ENCODE measurements around the gene SP100. TPM values are rescaled to one million over a fixed set of nuclear protein-coding genes. Genes with fewer than 3 reads are reported as not detected.
A peak's percentile ranks its signal among the peaks of the same experiment; 100 is the strongest.
"Not testable (repeated sequence)": the region's sequence is repeated elsewhere in the genome, so short reads cannot be mapped to it uniquely, and the experiment has no call there.

Gene SP100
- total and polyA plus RNA-seq, 5 donors from 2014 or later: 116 to 335 (median 123) TPM

DNA sequence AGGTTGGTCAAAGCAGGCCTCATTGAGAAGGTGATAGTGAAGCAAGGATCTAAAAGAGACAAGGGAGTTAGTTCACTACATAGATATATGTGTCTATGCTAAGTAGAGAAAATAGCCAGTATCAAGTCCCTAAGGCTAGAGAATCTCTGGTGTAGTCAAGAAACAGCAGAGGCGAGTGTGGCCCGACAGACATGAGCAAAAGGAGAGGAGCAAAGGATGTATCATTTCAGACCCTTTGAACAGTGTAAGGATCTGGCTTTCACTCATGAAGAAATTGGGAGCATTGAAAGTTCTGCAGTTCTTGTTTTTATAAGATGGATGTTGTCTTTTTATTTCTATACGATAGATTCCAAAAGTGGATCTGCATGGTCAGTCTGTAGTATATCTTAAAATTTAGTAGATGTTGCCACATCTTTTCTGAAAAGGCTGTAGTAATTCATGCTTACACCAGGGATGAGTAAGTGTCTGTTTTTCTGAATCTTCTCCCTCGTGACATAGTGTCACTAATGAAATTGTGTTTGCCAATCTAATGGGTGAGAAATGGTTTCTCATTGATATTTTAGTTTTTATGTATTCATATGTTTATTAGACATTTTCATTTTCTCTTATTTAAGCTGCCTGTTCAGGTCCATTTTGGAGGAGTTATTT lies 18.8 kb downstream of the SP100 start:
- H3K27me3 Mint-ChIP-seq: no peaks in the 10 kb centered on the region
- no peak for DNase-seq
- peaks cover 43 to 75% (median 58%) of the 10 kb centered on the region in 4 donors for H3K4me1 Mint-ChIP-seq

DNA sequence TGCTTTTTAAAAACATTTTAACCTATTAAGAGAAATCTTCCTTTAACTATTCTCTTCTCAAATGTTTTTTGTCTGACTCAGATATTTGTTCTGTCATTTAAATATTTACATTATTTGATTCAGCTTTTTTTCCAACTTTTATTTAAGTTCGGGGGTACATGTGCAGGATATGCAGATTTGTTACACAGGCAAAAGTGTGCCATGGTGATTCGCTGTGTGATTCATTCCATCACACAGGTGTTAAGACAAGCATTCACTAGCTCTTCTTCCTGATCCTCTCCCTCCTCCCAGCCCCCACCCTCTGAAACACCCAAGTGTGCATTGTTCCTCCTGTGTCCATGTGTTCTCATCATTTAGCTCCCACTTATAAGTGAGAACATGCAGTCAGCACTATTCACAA lies 19.4 kb downstream of the SP100 start:
- H3K4me3 ChIP-seq (ENCODE audit: low read depth, low read length): no peak overlapping the region
- H3K9me3 ChIP-seq (ENCODE audit: control insufficient read depth in 2 of 2, low read length in 2 of 2): peaks cover 8 to 22% of the 10 kb centered on the region in 2 experiments
- H3K4me1 ChIP-seq (ENCODE audit: control insufficient read depth, insufficient read depth, low read length, poor library complexity, severe bottlenecking): peaks cover 33% of the 10 kb centered on the region
- peak overlapping the region; percentile 43 for H3K27ac ChIP-seq (ENCODE audit: insufficient read depth, low read length, poor library complexity, severe bottlenecking)
- H3K27me3 ChIP-seq (ENCODE audit: control insufficient read depth, insufficient read depth, low read length): no peaks in the 10 kb centered on the region
- Mint-ChIP-seq H3K27me3 (no peaks in the 10 kb centered on the region), H3K9me3 (peaks cover 0 to 10% (median 8%) of the 10 kb centered on the region in 7 donors), H3K36me3 (peaks cover 53% of the 10 kb centered on the region), H3K4me1 (peaks cover 45 to 72% (median 55%) of the 10 kb centered on the region in 4 donors), H3K4me3 (peak overlapping the region in 1 of 4 donors; percentile 43), H3K27ac (peak overlapping the region in 2 of 3 donors; percentile 45 to 82)
- ATAC-seq (ENCODE audit: low read depth in 2 of 2): no peak
- no peak for DNase-seq
- peaks cover 54% of the 10 kb centered on the region for H3K36me3 ChIP-seq (ENCODE audit: control insufficient read depth, insufficient read depth, low read length)

More for the DNA sequence above, 18.8 kb downstream of the SP100 start:
- peak overlapping the region; percentile 10 to 88 (median 45) for H3K27ac Mint-ChIP-seq
- peaks cover 0 to 10% (median 8%) of the 10 kb centered on the region in 7 donors for H3K9me3 Mint-ChIP-seq
- Histone ChIP-seq H3K4me3 (ENCODE audit: low read depth, low read length) (peak overlapping the region; percentile 35), H3K4me1 (ENCODE audit: control insufficient read depth, insufficient read depth, low read length, poor library complexity, severe bottlenecking) (peaks cover 35% of the 10 kb centered on the region), H3K27ac (ENCODE audit: insufficient read depth, low read length, poor library complexity, severe bottlenecking) (peak overlapping the region; percentile 43), H3K27me3 (ENCODE audit: control insufficient read depth, insufficient read depth, low read length) (no peaks in the 10 kb centered on the region), H3K9me3 (ENCODE audit: control insufficient read depth in 2 of 2, low read length in 2 of 2) (peaks cover 8 to 22% of the 10 kb centered on the region in 2 experiments), H3K36me3 (ENCODE audit: control insufficient read depth, insufficient read depth, low read length) (peaks cover 61% of the 10 kb centered on the region)
- peak in 1 of 2 donors; percentile 16 for ATAC-seq (ENCODE audit: low read depth in 2 of 2)
- peaks cover 58% of the 10 kb centered on the region for H3K36me3 Mint-ChIP-seq
- H3K4me3 Mint-ChIP-seq: peak overlapping the region in 3 of 4 donors; percentile 2 to 39 (median 24)

GRCh38 chr2:230439121-230439520 lies 23.1 kb downstream of the SP100 start:
- H3K27ac Mint-ChIP-seq: peak overlapping the region in 2 of 3 donors; percentile 48 to 86
- not testable (repeated sequence) for ATAC-seq (ENCODE audit: low read depth in 2 of 2); H3K9me3 Mint-ChIP-seq; H3K27me3 Mint-ChIP-seq; H3K27me3 ChIP-seq (ENCODE audit: control insufficient read depth, insufficient read depth, low read length); DNase-seq
- peaks cover 38 to 77% (median 56%) of the 10 kb centered on the region in 4 donors for H3K4me1 Mint-ChIP-seq
- peak overlapping the region; percentile 70 for H3K27ac ChIP-seq (ENCODE audit: insufficient read depth, low read length, poor library complexity, severe bottlenecking)
- peaks cover 6 to 14% of the 10 kb centered on the region in 2 experiments for H3K9me3 ChIP-seq (ENCODE audit: control insufficient read depth in 2 of 2, low read length in 2 of 2)
- H3K4me1 ChIP-seq (ENCODE audit: control insufficient read depth, insufficient read depth, low read length, poor library complexity, severe bottlenecking): peaks cover 48% of the 10 kb centered on the region
- H3K36me3 Mint-ChIP-seq: peaks cover 46% of the 10 kb centered on the region
- H3K36me3 ChIP-seq (ENCODE audit: control insufficient read depth, insufficient read depth, low read length): peaks cover 50% of the 10 kb centered on the region
- peak overlapping the region; percentile 59 for H3K4me3 ChIP-seq (ENCODE audit: low read depth, low read length)
- H3K4me3 Mint-ChIP-seq: peak overlapping the region; percentile 11 to 86 (median 72)

DNA sequence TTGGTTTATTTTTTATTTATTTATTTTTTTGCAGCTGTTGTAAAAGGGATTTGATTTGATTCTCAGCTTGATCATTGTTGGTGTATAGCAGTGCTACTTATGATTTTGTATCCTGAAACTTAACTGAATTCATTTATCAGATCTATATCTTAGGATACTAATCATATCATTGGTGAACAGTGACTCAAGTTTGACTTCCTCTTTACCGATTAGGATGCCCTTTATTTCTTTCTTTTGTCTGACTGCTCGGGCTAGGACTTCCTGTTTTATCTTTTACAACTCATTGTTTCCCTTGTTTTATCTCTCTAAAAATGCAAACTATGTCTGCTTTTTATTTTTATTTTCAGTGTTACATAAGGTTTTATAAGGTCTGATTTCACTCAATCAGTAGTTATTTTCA lies 23.6 kb downstream of the SP100 start:
- H3K27me3 ChIP-seq (ENCODE audit: control insufficient read depth, insufficient read depth, low read length): no peaks in the 10 kb centered on the region
- DNase-seq: peak in 2 of 3 donors; percentile 19 to 59
- Mint-ChIP-seq H3K27me3 (no peaks in the 10 kb centered on the region), H3K36me3 (peaks cover 47% of the 10 kb centered on the region), H3K9me3 (peaks cover 0 to 8% (median 7%) of the 10 kb centered on the region in 7 donors), H3K27ac (peak overlapping the region; percentile 79 to 97 (median 86)), H3K4me3 (peak overlapping the region; percentile 11 to 86 (median 72)), H3K4me1 (peaks cover 36 to 76% (median 55%) of the 10 kb centered on the region in 4 donors)
- H3K27ac ChIP-seq (ENCODE audit: insufficient read depth, low read length, poor library complexity, severe bottlenecking): peak overlapping the region; percentile 70
- H3K4me3 ChIP-seq (ENCODE audit: low read depth, low read length): peak overlapping the region; percentile 59
- H3K9me3 ChIP-seq (ENCODE audit: control insufficient read depth in 2 of 2, low read length in 2 of 2): peaks cover 6 to 14% of the 10 kb centered on the region in 2 experiments
- ATAC-seq (ENCODE audit: low read depth in 2 of 2): peak; percentile 45 to 55
- peaks cover 43% of the 10 kb centered on the region for H3K4me1 ChIP-seq (ENCODE audit: control insufficient read depth, insufficient read depth, low read length, poor library complexity, severe bottlenecking)
- H3K36me3 ChIP-seq (ENCODE audit: control insufficient read depth, insufficient read depth, low read length): peaks cover 55% of the 10 kb centered on the region

DNA sequence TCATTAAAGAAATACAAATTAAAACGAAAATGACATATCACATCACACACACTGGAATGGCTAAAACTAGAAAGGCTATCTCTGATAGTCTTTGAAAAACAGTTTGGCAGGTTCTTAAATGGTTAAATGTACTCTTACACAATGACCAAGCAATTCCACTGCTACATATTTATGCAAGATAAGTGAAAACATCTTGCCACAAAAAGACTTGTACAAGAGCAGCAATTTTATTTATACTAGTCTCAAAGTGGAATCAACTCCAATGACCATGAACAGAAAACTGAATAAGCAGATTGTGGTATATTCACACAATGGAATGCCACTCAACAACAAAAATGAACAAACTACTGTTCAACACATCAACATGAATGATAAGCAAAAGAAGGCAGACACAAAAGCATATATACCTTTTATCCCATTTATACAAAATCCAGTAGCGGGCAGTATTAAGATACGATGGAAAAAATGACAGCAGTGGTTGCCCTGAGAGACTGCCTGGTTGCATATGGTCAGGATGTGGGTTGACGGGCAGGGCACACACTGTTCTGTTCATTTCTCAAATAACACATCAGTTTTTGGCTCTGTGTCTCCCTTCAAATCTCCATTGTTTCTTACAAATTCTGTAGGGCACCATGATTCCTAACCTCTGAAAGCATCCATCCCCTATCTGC lies 25.4 kb downstream of the SP100 start:
- H3K9me3 ChIP-seq (ENCODE audit: control insufficient read depth in 2 of 2, low read length in 2 of 2): peaks cover 5 to 6% of the 10 kb centered on the region in 2 experiments
- peaks cover 39% of the 10 kb centered on the region for H3K36me3 Mint-ChIP-seq
- no peaks in the 10 kb centered on the region for H3K27me3 ChIP-seq (ENCODE audit: control insufficient read depth, insufficient read depth, low read length)
- peak overlapping the region; percentile 66 to 77 (median 72) for H3K4me3 Mint-ChIP-seq
- H3K27ac ChIP-seq (ENCODE audit: insufficient read depth, low read length, poor library complexity, severe bottlenecking): peak overlapping the region; percentile 71
- DNase-seq (peak; percentile 16 to 80 (median 70)), ATAC-seq (ENCODE audit: low read depth in 2 of 2) (peak; percentile 78 to 86)
- H3K9me3 Mint-ChIP-seq: peaks cover 0 to 2% (median 2%) of the 10 kb centered on the region in 7 donors
- no peaks in the 10 kb centered on the region for H3K27me3 Mint-ChIP-seq
- peak overlapping the region; percentile 53 to 89 (median 88) for H3K27ac Mint-ChIP-seq
- peaks cover 60% of the 10 kb centered on the region for H3K36me3 ChIP-seq (ENCODE audit: control insufficient read depth, insufficient read depth, low read length)
- peaks cover 40% of the 10 kb centered on the region for H3K4me1 ChIP-seq (ENCODE audit: control insufficient read depth, insufficient read depth, low read length, poor library complexity, severe bottlenecking)
- peak overlapping the region; percentile 89 for H3K4me3 ChIP-seq (ENCODE audit: low read depth, low read length)
- peaks cover 33 to 72% (median 51%) of the 10 kb centered on the region in 4 donors for H3K4me1 Mint-ChIP-seq

DNA sequence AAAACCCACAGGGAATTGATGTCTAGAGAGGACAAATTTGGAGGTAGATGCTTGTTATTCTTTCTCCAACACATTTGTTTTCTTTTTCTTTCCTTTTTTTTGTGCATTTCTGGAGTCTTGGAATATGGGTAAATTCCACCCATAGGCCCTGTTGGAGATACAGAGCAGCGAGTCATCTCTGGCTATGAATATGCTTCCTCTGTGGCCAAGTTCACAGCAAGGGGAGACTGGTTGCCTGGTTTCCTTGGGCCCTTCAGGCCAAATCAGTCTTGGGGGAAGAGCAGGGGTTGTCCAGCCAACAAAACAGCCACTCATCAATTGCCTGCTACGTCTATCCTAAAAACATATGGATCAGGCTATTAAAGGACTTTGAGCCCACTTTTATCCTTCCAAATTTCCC lies 27.5 kb downstream of the SP100 start:
- Histone ChIP-seq H3K36me3 (ENCODE audit: control insufficient read depth, insufficient read depth, low read length) (peaks cover 60% of the 10 kb centered on the region), H3K9me3 (ENCODE audit: control insufficient read depth in 2 of 2, low read length in 2 of 2) (no peaks in the 10 kb centered on the region), H3K4me3 (ENCODE audit: low read depth, low read length) (no peak overlapping the region), H3K27ac (ENCODE audit: insufficient read depth, low read length, poor library complexity, severe bottlenecking) (no peak overlapping the region), H3K4me1 (ENCODE audit: control insufficient read depth, insufficient read depth, low read length, poor library complexity, severe bottlenecking) (peaks cover 53% of the 10 kb centered on the region), H3K27me3 (ENCODE audit: control insufficient read depth, insufficient read depth, low read length) (no peaks in the 10 kb centered on the region)
- Mint-ChIP-seq H3K4me3 (no peak overlapping the region), H3K27ac (peak overlapping the region in 2 of 3 donors; percentile 39 to 66), H3K27me3 (no peaks in the 10 kb centered on the region), H3K36me3 (peaks cover 50% of the 10 kb centered on the region), H3K9me3 (no peaks in the 10 kb centered on the region), H3K4me1 (peaks cover 48 to 81% (median 64%) of the 10 kb centered on the region in 4 donors)
- DNase-seq (no peak), ATAC-seq (ENCODE audit: low read depth in 2 of 2) (no peak)

GRCh38 chr2:230444832-230445231 lies 28.8 kb downstream of the SP100 start:
- H3K27ac Mint-ChIP-seq: peak overlapping the region in 2 of 3 donors; percentile 3 to 9

More at GRCh38 chr2:230444832-230445231, 28.8 kb downstream of the SP100 start:
- H3K36me3 Mint-ChIP-seq: peaks cover 54% of the 10 kb centered on the region
- H3K4me1 ChIP-seq (ENCODE audit: control insufficient read depth, insufficient read depth, low read length, poor library complexity, severe bottlenecking): peaks cover 49% of the 10 kb centered on the region
- no peaks in the 10 kb centered on the region for H3K9me3 ChIP-seq (ENCODE audit: control insufficient read depth in 2 of 2, low read length in 2 of 2)
- H3K27me3 Mint-ChIP-seq: no peaks in the 10 kb centered on the region
- no peak overlapping the region for H3K27ac ChIP-seq (ENCODE audit: insufficient read depth, low read length, poor library complexity, severe bottlenecking)
- no peak for ATAC-seq (ENCODE audit: low read depth in 2 of 2)
- no peaks in the 10 kb centered on the region for H3K9me3 Mint-ChIP-seq
- H3K4me1 Mint-ChIP-seq: peaks cover 39 to 79% (median 59%) of the 10 kb centered on the region in 4 donors
- H3K4me3 ChIP-seq (ENCODE audit: low read depth, low read length): no peak overlapping the region
- no peaks in the 10 kb centered on the region for H3K27me3 ChIP-seq (ENCODE audit: control insufficient read depth, insufficient read depth, low read length)
- no peak overlapping the region for H3K4me3 Mint-ChIP-seq
- peaks cover 70% of the 10 kb centered on the region for H3K36me3 ChIP-seq (ENCODE audit: control insufficient read depth, insufficient read depth, low read length)
- DNase-seq: no peak
